GM12801 (cell line): ENCODE results near the gene EIF4G3.

Source experiments
- CTCF ChIP-seq: IDR thresholded peaks from one replicate; pipeline ENCODE4 v1.5.1; 2011; ENCODE audit warnings: control low read depth; ENCODE audit not compliant: insufficient read length; ENCODE audit errors: extremely low read depth

EIF4G3 gene

GRCh38 chr1:21059021-21059420 is 117.7 kb downstream of the EIF4G3 start:
- no peak for TF ChIP-seq CTCF

GRCh38 chr1:21058035-21058793 is 118.5 kb downstream of the EIF4G3 start:
- no peak for TF ChIP-seq CTCF

GRCh38 chr1:21052034-21052433 is 124.7 kb downstream of the EIF4G3 start:
- TF ChIP-seq CTCF = no peak

GRCh38 chr1:21051177-21051825 is 125.4 kb downstream of the EIF4G3 start:
- TF ChIP-seq CTCF = no peak

- TF ChIP-seq CTCF = no peak
Measured at GRCh38 chr1:21050031-21050430, 126.7 kb downstream of the EIF4G3 start.

- TF ChIP-seq CTCF = no peak
Measured at GRCh38 chr1:21048462-21048861, 128.2 kb downstream of the EIF4G3 start.

- no peak for TF ChIP-seq CTCF
Measured at GRCh38 chr1:21046132-21046531, 130.6 kb downstream of the EIF4G3 start.
